Bronchial epithelial cell (primary cell): ENCODE results near the gene DNAL1. TPM values are rescaled to one million over a fixed set of nuclear protein-coding genes. Genes with fewer than 3 reads are reported as not detected.

Experiments
- DNase-seq: peaks from one replicate; pipeline ENCODE4 v3.0.0-alpha.2; 2010; ENCODE audit warnings: low read depth
- FAIRE-seq: peaks from 2 replicates; lab custom pipeline; 2011; peaks lifted over from hg19 to GRCh38; lab: Jason Lieb, UNC
- H3K27me3 ChIP-seq: 2 replicates; pipeline ENCODE4 v1.5.1; 2011; ENCODE audit warnings: low read length; ENCODE audit not compliant: control insufficient read depth, insufficient read depth
- H3K36me3 ChIP-seq: 2 replicates; pipeline ENCODE4 v1.5.1; 2011; ENCODE audit warnings: low read length; ENCODE audit not compliant: control insufficient read depth, insufficient read depth
- H3K4me3 ChIP-seq: 2 replicates; pipeline ENCODE4 v1.5.1; 2011; ENCODE audit warnings: mild to moderate bottlenecking, low read depth, low read length, control low read depth
- total RNA-seq: library from RNA; depleted of rRNA; stranded (reverse); fragments of >200 nt; gene quantifications from 2 replicates; pipeline ENCODE4 v1.2.1, GENCODE V29; 2014
- TF ChIP-seq, protein P1 (sequence below): IDR thresholded peaks from 2 replicates; pipeline ENCODE4 v1.5.1; 2011; ENCODE audit warnings: mild to moderate bottlenecking, moderate library complexity, low read length, control low read depth, inconsistent platforms; ENCODE audit not compliant: insufficient read depth, severe bottlenecking

The DNAL1 gene
- total RNA-seq, 1 donor from 2014 or later = 5.8 TPM

DNA sequence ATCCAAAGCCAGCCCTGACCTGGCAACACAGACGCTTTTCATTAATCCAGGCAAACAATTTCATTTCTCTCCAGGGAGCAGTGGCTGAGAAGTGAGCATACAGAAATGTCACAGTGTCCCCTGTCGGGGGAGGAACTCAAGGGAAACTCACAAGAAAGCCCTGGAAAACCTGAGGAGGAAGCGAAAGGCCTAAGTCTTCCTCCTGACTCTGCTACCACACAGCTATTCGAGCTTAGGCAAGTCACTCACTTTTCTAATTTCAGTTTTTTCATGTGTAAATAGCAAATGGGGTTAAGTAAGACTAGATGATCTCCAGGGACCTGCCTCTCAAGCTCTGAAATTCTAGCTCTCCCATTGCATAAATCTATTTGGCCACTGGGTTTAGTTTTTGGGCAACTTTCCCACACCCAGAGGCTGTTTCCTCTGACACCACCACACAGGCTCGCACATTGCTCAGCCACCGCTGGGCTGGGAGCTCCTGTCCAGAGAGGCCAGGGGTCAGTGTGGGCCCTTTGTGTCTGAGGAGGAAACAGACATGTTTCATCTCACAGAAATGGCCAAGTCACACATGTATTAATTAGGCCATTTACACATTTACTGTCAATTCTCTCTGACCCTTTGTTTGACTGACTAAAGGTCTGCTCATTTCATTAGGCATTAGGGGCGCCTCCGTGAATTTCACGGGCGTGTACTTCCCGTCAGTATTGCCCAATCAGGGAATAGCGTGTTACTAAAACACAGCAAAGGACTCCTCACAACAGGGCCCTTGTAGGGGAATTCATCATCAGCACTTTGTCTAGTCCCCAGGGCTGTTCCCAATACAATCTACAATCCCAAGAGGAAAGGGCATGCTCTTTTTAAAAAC is 79.2 kb downstream of the DNAL1 start:
- FAIRE-seq (peak; percentile 79), DNase-seq (peak; percentile 90)
- Histone ChIP-seq H3K27me3 (no peaks in the 10 kb centered on the region), H3K36me3 (peaks cover 55% of the 10 kb centered on the region), H3K4me3 (no peak overlapping the region)
- TF ChIP-seq, protein P1, sequence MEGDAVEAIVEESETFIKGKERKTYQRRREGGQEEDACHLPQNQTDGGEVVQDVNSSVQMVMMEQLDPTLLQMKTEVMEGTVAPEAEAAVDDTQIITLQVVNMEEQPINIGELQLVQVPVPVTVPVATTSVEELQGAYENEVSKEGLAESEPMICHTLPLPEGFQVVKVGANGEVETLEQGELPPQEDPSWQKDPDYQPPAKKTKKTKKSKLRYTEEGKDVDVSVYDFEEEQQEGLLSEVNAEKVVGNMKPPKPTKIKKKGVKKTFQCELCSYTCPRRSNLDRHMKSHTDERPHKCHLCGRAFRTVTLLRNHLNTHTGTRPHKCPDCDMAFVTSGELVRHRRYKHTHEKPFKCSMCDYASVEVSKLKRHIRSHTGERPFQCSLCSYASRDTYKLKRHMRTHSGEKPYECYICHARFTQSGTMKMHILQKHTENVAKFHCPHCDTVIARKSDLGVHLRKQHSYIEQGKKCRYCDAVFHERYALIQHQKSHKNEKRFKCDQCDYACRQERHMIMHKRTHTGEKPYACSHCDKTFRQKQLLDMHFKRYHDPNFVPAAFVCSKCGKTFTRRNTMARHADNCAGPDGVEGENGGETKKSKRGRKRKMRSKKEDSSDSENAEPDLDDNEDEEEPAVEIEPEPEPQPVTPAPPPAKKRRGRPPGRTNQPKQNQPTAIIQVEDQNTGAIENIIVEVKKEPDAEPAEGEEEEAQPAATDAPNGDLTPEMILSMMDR = no peak

DNA sequence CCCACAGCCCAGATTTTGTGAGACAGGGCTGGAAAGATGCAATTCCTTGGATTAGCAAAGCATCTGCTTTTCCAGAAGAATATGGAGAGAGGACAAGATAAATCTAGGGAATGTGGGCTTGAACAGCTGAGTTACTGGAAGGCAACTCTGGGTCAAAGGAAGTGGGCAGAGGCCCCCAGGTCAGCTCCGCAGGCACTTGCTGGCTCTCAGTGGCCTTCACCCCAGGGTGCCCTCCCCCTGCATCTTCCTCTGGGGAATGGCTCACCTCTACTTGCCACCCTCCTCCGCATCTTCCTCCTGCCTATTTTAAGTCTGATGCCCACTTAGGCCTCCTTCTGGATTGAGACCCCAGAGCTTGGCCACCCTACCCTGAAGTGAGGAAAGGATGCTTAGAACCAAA is 79.9 kb downstream of the DNAL1 start:
- FAIRE-seq = no peak
- TF ChIP-seq, protein P1 = no peak
- Histone ChIP-seq H3K27me3 (no peaks in the 10 kb centered on the region), H3K4me3 (no peak overlapping the region), H3K36me3 (peaks cover 55% of the 10 kb centered on the region)
- no peak for DNase-seq

DNA sequence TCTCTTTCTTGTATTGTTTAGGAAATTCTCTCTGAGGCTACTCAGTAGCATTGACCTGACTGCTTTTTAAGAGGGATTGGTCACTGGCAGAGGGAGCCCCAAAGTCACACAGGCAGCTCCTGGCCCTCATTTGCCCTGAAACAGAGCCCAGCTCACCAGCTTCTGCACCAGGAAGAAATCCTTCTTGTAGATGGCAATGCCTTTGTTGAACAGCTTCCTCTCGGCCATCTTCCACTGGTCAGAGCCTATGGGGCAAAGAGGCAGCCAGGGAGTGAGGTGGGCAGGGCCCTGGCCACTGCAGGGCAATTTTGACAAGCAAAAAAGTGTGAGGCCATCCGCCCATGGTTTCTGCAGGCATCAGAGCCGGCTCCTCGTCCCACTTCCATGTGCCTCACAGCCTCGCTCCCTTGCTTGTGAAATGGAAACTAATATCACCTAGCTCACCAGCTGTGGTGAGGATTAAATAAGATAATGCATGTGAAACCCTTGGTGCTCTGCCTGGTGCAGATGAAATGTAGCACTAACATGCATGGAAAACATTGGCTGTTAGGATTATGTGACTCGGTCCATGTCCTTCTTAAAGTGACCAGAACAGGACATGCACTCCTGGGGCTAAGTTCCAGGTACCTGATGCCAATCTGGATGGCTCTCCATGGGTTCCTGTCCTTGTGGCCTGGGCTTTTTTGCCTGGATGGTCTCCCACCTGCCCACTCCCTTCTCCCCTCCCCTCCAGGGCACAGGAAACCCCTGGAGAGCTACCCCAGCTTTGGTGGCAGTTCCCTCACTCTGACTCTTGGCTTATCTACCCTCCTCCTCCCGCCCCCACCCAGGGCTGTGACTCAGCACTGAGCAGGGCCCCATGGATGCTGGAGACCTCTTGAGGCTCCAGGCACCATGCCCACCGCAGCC is 80.6 kb downstream of the DNAL1 start:
- H3K36me3 ChIP-seq = peaks cover 55% of the 10 kb centered on the region
- H3K4me3 ChIP-seq = no peak overlapping the region
- FAIRE-seq (no peak), DNase-seq (no peak)
- TF ChIP-seq, protein P1 = no peak
- no peaks in the 10 kb centered on the region for H3K27me3 ChIP-seq

DNA sequence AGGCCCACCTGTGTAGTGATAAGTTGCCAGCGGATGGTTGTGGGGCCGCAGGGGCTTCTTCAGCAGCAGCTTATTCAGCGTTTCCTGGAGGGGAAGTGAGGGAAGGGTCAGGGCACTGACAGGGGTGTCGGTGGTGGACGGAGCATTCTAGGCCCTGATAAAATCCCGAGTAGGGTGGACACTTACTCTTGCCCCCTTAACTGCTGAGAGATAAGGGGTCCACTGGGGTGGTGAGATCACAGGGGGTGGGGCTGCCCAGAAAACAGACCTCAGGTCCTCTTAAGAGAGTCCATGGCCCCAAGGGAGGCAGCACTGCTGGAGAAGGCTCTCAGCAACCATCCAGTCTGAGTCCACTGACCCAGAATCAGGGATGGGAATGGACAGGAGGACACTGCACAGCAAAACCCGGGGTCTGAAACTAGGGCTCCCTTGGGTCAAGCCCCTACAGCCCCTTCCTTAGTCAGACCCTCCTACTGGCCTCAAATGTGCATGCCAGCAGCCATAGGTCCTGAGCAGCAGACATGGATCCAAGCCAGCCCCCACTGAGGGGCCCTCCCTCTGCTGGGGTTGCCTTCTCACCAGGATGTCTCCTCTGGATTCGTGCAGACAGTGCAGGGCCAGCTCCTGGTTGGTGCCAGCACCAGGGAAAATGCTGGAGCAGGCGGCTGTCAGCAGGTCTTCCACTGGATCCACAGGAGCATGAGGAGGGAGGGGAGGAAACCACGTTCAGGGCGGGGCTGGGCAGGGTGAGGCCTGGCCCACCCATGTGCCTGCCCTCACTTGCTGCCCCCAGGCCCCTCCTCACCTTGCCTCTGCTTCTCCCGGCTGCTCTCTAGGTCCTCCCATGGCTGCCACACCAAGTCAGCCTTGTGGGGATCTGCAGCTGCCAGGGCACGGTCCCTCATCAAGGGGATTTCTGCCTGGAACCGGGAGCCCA is 81.5 kb downstream of the DNAL1 start:
- DNase-seq (no peak), FAIRE-seq (no peak)
- Histone ChIP-seq H3K36me3 (peaks cover 53% of the 10 kb centered on the region), H3K27me3 (no peaks in the 10 kb centered on the region), H3K4me3 (no peak overlapping the region)
- TF ChIP-seq, protein P1 = no peak

DNA sequence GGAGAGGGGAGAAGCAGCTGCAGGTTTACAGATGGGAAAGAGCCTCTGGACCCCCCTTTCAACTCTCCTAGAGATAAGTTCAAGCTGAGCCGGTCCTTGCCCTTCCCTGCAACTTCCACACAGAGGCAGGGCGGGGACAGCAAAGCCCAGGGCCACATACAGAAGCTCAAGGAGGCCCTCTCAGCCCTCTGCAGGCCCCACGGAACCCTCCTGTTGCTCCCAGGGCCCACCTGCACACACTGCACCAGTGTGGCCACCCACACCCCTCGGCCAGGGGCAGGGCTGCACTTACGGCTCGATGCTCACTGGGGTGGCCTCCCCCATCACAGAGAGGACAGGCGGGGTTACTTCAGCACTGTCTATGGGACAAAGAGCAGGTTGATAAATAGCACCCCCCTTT is 82.4 kb downstream of the DNAL1 start:
- no peak for FAIRE-seq

More for the DNA sequence above, 82.4 kb downstream of the DNAL1 start:
- DNase-seq = no peak
- no peaks in the 10 kb centered on the region for H3K27me3 ChIP-seq
- H3K4me3 ChIP-seq = no peak overlapping the region
- H3K36me3 ChIP-seq = peaks cover 49% of the 10 kb centered on the region
- TF ChIP-seq, protein P1 = no peak
